T1000 (cell line): ENCODE data around the gene SLX4IP.

ENCODE experiments used
- DNase-seq: peaks from one replicate; lab custom pipeline; 2025; ENCODE audit warnings: mixed read lengths; lab: John Stamatoyannopoulos, UW

SLX4IP gene

DNA sequence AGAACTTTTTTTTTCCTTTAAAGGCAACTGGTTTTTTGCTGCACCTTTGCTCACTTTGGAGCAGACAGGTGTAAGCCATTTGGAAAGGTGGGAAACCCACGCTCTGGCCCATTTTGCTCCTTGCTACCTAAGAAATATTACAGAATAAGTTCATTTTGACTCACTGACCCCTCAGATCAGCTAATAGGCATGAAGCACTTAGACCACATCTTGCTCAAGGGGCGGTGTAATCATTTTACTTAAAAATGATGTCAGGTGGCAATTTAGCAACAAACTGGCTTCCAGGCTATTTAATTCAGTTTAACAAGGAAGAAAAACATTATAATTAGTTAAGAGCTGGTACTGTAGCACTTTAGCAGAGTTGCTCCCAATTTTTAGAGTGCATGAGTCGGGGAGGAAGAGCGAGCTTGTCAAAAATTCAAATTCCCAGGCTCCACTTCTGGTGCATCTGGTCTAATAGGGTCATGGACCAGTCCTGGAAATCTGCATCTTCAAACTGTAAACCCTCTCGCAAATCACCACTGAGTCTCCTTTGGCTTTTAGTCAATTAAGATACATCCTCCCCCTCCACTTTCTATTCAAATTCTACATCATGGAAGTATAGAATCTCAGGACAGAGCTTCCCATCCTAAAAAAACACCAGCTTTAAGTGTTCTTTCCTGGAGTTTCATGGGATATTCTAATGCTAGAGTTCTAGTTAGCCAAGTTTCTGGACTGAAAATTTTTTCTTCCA lies 200.5 kb downstream of the SLX4IP start:
- DNase-seq = no peak

DNA sequence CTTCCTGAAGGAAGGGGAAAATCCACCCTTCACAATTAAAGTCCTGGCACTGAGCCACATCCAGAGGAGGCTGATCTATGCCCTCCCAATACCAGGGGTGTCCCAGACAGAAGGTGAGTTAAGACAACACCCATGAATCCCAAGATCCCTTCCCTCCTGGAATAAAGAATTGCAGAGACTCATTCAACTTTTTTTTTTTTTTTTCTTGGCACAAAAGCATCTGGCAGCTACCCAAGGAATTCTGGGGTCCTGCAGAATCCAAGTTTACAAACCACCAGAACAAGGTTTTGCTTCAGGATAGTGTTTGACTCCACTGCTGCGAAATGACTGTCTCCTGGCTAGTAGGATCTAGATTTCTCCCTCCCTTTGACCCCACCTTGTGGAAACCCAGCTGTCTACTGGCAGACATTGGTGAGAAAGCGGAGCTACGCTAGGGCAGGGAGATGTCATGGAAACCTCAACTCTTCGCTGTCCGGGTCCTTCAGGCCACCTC lies 201.3 kb downstream of the SLX4IP start:
- DNase-seq = no peak

DNA sequence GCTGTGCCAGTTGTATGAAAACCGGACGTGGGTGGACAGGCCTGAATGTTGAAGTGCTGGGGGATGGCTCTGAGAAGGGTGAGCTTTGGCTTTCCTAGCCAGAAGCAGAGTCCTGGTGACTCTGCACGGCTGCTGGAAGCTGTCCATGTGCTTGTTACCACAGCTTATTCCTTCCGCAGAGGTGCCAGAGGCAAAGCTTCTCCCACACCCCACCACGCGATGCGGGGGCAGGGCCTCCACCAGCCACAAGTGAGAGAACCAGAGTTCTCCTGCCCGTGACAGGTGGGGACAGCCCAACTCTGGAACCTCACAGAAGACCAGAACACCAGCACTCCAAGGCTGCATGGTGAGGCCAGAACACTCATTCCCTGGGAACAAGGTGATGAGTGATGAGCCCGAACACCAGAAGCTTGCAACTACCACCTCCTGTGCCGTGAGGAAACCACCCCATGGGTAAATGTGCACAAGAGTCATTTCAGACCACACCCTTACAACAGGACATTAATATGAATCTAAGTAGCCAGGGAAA lies 202.0 kb downstream of the SLX4IP start:
- DNase-seq = no peak

DNA sequence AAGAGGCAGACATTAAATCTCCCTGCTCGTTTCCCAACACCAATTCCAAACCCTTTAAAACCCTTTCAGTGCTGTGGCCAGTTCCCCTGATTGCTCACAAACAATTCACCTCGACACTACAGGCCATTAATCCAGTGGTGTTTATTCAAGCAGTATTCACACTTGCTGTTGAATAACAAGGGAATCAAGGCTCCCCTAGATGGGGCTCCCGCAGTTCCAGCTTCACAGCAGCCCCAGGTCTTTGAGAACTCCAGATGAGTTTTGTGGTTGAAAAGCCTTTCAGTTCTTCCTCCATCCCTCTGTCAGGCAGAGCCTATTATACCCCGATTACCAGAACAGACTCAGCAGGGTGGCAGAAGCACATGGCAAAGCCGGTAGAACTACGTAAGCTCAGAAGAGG lies 202.5 kb downstream of the SLX4IP start:
- DNase-seq = no peak

DNA sequence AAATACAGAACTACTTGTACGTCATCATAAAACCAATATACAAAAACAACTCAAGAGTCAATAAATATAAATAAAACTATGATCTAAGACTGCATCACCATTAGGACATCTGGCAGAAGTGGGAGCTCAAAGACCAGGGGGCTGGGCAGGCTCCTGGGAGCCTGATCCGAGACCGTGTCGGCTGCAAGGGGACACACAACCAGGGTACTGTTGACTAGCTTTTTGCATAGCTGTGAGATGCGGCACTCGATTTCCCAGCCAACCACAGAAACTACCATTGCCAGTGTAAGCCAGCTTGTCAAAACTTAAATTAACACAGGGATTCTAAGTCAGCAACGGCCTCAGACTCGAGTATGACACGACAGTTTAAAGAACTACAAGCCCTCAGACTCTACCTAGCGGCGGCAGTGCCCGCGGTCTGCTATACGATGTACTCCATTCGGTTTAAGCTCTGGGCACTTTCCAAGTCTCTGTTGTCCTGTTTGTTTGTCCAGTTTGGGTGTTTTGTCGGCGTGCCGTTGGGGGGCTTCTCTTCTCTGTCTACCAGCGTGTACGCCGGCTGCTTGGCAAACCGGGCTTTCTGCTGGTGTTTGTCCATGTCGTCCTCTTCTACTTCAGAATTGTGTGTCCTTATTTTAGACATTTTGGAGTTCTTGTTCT lies 204.1 kb downstream of the SLX4IP start:
- DNase-seq = no peak

DNA sequence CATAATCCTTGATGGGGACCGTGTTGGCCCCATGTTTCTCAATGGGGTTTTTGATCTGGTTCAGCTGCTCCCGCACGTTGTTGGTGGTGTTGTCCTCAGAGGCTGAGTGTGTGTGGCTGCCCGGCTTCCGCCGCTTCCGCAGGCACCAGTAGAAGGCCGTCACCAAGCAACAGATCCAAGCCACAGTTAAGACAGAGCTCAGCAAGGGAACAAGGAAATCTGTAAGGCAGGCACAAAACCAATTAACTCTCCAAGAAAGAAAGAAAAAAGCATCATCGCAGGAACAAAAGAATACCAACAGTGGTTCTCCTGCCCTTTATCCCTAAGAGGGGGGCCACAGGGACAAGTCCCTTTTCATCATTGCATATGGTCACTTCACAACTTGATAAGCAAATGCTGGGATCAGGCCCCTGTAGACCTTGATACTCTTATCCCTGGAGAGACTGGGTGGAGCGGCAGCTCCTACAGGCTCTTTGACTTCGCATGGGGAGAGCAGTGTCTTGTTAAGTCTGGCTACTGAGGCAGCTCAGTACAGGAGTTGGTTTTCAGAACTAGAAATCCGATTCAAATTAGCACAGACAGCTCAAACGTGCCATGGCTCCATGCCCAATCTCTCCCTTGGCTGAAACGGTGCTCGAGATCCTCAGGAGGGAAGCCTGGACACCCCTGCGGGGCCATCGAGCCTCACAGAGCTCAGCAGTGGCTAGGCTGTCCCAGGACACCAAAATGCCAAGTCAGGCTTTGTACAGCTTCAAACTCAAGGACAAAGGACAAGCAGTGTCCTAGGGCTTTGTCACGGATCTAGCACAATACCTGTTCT lies 204.8 kb downstream of the SLX4IP start:
- DNase-seq = no peak

DNA sequence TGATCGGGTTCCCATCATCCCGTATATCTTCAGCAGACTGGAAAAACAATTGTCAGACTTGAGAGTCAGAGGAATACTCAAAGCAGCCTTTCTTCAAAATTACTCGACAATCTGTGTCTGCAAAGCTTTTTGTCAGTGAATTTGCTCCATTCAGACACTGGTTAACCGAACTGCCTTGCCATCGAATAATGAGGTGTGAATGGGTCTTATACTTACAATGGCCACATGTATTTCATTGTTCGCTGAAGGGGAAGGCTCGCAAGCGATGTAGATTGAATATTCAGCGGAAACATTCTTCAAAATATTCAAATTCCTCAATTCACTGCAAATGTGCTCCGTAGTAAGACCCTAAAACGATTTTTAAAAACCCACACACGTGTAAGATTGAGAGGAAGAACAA lies 205.8 kb downstream of the SLX4IP start:
- DNase-seq = no peak

DNA sequence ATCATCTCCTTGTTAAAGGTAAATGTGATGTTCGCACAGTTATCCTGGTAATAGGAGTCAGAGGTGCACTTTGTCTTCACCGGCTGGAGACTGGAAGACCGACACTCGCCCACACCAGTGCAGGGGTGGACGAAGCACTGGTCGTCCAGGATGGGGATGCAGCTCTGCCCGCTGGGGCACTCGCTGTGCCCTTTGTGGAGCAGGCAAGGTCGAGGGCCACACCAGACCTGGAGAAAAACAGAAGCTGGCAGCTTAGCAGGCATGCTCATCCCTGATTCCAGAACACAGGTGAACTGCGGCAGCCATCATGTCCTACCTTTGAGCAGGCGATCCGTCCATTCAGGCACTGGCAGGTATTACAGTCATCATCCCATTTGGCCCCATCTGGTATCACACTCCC lies 206.4 kb downstream of the SLX4IP start:
- DNase-seq = no peak

DNA sequence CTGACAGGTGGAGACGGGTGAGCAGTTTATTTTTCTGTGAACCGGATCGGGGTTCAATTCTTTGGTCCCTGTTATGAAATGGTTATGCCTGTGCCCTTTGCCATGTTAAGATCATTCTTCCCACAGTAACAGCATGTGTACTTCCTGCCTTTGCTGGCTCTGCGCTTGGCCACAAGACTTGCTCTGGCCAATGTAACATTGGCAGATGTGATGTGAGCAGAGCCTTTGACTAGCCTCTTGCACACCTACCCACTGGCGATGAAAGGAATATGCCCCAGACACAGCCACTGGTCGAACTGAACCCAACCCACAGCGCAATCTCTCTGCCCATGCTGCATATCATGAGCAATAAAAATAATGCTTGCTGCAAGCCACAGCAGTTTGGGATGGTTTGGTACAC lies 206.8 kb downstream of the SLX4IP start:
- DNase-seq = no peak

DNA sequence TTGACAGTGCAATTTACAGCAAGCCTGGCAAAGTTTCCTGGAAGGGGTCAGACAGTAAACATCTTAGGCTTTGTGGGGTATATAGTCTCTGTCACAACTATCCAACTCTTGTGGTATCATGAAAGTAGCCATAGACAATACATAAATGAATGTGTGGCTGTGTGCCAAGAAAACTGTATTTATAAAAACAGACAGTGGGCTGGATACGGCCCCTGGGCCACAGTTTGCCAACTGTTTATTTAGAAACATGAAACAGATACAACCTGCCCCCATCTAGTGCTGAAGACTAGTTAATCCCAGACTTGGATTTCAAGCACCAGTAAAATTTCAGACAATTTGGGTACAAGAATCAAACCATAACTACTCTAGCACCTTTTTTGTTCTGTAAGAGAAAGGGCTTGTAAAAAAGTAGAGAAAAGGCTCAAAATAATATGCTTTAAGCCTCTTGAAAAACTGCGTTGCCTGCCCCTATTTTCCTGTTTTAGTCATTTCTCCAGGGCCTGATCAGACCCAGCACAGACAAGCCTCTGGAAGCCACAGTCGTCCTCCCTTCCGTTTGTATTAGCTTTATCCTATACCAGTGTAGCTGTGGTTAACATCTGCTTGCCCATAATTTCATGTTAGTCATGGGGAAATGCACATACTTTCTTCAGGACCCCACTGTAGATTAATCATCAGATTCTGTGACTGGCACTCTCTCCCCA lies 207.9 kb downstream of the SLX4IP start:
- DNase-seq = peak; percentile 15

DNA sequence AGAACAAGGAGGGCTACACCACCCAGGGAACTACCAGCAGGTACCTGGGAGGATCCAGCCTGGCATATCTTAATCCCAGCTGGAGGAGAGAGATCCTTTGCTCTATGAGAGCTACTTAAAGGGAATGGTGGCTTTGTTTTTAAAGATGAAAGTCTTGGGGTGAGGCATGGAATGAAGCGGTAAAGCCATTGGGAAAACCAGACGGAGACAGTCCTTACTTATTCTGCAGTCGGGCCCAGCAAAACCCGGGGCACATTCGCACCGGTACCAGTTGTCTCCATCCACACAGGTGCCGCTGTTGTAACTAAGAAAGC lies 208.4 kb downstream of the SLX4IP start:
- DNase-seq = no peak

DNA sequence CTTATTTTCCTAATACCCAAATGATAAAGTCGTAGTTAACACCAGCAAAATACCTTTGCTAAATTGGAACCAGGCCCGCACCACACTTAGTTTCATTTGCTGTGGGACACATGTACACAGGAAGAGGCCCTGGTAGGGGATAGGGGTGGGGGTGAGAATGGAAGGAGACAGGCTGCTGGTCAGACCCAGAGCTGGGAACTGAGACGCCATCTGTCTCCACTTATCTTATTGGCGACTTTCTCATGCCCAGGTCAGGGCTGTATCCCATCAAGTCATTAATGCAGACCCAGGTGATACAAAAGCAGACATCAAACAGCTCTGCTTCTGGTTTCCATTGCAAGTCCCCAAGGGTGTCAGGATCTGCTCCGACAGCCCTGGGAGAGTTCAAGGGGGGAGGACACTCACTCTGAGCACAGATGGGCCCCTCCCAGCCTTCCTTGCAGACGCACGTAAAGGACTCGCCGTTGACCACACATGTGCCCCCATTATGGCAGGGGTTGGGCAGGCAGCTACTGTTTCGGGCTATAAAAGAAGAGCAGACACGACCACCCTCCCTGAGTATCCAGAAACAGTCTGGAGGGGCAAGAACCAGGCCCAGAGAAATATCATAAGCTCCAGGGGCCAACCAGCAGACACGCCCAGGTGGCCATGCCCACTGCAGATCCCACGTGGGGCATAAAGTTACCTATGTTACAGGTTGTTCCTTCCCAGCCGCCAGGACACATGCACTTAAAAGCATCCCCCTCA lies 209.5 kb downstream of the SLX4IP start:
- DNase-seq = no peak

DNA sequence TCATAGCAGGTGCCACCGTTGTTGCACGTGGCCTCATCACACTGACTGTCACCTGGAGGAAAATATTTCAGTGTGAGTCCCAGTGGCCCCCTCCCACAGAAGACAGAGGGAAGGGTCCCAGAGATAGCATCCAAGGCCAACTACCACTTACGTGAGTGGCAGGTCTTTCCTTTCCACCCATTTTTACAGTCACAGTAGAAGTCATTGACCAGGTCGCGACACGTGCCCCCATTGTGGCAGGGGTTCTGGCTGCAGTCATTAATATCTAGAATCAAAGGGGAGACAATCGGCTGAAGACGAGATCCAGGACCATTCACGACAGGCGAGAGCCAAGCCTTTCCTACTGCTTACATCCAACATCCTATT lies 210.1 kb downstream of the SLX4IP start:
- DNase-seq = no peak

DNA sequence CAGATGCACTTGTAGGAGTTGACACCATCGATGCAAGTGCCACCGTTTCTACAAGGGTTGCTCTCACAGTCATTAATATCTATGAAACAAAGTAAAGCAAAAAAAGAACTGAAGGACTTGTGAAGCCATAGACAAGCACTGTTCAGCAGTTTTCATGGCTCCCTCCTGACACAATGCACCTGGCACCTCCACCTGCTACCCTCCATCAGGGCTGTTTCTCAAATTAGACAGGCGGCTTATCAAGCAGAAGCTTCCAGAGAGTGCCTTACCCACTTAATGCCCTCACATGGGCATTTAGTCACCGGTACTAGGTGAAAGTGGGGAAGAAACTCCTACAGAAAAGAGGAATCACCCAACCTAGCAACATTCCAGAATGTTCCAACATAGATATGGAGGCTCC lies 210.9 kb downstream of the SLX4IP start:
- DNase-seq = no peak

DNA sequence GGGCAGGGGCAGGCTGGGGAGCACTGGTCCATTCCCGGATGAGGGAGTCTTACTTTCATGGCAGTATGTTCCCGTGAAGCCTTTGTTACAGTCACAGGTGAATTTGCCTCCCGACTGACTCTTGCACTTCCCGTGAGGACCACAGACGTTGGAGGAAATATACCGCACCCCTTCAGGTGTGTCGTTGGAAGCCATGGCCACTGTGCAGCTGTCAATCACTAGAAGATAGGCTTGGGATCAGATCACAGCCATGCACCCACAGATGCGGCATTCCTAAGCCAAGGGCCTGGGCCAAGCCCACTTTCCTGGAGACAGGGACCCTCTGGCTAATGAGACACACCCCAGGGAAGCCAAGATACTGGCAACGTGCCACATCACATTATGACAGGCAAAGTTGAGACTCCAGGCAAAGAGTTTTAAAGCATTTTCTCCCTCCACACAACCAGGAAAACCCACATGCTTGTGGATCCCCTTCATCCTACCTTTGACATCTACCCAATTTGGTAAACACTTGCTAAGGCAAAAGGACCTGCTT lies 211.8 kb downstream of the SLX4IP start:
- DNase-seq = no peak

DNA sequence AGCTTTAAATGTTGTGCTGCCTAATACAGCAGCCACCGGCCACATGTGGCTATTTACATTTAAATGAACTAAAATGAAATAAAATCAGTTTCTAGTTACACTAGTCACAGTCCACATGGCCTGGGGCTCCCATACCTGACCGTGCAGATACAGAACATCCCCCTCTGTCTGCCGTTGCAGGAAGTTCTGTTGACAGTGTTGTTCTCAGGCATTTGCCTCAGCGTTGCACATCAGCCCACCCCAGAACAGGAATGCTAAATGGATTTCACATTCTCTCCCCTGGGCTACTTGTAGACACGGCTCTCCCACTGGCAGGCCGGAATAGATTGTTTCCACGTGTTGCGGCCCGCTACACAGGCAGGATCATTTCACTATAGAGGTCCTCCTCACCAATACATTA lies 212.4 kb downstream of the SLX4IP start:
- DNase-seq = no peak

DNA sequence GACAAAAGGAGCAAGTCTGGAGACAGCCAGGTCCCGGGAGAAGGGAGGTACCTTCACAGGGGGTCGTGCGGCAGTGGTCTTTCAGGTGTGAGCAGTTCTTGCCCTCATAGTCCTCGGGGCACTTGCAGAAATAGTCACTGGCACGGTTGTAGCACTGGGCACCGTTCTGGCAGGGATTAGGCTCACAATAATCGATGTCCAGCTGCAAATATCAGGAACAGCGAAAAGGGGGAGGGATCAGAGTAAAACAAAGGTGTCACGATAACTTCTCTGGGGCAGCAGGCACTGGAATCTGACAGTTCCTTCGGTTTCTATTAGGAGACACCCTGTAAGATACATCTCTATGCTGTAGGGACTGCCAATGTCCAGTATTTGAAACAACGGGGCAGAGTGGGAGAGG lies 212.8 kb downstream of the SLX4IP start:
- DNase-seq = no peak

DNA sequence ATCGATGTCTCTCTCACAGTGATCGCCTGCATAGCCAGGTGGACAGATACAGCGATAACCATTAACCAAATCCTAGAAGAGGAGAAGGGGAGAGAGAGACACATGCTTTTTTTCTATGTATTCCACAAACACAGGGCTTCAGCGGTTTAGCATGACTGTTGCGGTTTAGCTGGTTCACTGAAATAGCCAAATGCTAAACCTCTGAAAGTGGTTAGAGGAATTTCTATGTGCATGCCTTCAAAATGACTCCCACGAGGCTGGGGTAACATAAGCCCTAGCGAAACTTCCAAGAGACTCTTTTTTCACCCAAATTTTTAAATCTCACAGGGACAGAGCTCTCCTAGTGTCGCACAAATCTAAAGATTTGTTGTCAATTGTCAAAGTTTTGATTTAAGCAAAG lies 213.5 kb downstream of the SLX4IP start:
- DNase-seq = peak; percentile 30

DNA sequence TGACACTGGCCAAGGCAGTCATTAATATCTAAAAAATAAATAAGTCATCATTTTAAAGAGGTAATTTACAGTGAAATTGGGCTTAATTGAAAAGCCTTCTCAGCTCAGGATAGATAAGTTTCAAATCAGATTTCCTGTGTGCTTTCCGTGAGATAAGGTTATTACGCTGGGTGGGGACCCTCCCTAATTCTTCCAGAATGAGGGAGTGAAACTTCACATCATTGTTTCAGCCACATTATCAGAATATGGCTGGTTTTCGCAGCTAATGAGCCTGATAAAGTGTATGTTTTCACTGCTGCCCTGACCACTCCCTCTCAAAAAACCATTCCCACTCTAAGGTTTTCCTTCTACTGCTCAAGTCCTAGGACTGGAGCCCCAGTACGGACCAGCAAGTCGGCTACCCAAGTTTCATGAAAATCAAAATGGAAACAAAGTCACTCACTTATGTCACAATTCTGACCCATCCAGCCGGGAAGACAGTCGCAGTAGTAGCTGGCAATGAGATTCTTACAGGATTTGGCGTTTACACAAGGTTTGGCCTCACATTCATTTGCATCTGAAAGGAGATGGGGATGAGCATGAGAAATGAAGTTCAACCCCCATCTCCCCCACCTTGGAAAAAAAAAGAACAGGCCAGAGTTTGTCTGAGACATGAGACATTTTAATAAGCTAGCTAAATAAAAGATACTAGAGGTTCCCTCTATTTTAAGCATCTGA lies 214.1 kb downstream of the SLX4IP start:
- no peak for DNase-seq

DNA sequence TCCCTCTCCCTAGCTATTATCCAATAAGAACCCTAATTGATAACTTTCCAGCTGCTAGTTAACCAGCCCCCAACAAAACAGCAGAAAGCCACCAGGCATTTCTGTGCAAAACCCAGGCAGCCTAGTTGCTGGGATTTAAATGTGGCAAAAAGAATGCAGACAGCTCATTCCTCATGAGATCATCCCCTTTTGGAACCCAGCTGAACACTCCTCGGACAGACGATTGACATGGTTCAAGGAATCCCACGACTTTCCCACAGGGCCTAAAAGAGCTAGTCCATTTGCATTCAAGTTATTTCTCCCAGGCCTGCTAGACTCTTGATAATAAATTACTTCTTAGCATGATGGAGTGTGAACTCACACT lies 214.7 kb downstream of the SLX4IP start:
- DNase-seq = no peak
